HG03439 (cell line): Measurements from ENCODE around the gene HDAC9.

ENCODE experiments used
- ATAC-seq: cut with Tn5 transposase; IDR thresholded peaks from one replicate; pipeline ENCODE4 v1.9.1; 2021; ENCODE audit warnings: mild to moderate bottlenecking, moderate library complexity; ENCODE audit not compliant: unreplicated experiment

The HDAC9 gene

GRCh38 chr7:18873734-18874336 is 378.3 kb downstream of the HDAC9 start:
- ATAC-seq: no peak

- ATAC-seq: no peak
Observed at GRCh38 chr7:18874880-18875279, 379.3 kb downstream of the HDAC9 start.

DNA sequence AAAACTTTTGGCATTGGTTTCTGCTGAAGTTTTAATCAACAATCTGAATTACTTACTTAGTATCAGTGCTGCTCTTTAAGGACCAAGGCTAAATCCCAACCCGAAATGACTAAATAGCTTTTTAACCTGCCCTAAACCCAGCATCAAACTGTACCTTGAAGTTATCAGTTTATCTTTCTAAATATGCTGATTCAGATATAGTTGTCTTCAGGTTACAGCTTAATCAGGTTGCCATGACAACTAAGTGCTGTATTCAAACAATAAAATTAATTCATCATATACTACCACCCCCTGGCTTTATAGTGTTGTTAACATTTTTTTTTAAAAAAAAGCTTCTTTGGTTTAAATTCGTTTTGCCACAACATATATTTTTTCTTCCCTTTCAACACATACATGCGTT is 382.3 kb downstream of the HDAC9 start:
- no peak for ATAC-seq

DNA sequence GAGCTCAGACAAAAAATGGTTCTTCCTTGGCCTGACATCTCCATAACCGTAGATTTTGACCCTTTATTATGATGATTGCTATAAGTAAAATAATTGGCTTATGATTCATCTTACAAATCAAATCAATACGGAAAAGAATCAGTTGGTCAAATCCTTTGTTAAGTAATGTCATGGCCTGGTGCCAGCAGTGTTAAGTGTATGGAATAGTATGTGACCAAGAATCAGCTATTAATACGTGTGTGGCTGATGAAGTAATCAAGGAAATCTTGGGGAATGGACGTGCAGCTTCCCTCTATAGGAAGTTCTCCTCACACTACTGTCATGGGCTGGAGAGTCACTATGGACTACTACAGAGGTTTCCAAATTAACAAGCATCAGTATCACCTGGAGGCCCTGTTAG is 391.3 kb downstream of the HDAC9 start:
- no peak for ATAC-seq

GRCh38 chr7:18889436-18889835 is 393.9 kb downstream of the HDAC9 start:
- no peak for ATAC-seq

- ATAC-seq: no peak
Observed at GRCh38 chr7:18890134-18890533, 394.6 kb downstream of the HDAC9 start.

DNA sequence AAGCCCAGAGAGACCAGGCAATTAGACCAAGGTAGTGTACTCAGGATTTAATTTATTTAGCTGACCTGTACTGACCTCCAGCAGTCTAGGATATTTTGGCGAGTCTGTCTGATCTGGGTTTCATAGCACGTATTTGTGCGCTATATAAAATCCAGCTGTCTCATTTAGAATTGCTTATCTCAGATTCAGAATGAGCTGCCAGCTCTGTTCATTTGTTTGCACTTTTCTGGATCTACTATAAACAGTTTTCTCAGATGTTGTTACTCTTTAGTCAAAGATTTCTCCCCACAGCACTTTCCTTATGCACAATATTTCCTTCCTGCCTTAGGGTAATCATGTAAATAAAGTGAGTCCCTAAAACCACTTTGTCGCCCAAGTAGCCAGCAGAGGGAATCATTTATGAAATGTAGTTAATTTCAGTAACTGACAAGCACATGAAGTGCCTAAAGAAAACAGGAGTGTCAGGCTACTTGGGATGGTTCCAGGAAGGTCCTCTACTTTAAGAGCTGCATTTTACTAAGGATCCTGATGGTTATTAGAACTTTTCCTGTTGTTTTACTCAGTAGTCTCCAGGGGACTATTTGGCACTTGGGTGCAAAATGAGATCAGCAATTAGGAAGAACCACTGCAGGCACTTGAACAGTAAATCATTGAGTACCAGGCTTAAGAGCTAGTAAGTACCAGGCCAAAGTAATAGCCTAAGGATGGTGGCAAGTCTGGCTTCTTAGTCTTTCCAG is 395.5 kb downstream of the HDAC9 start:
- no peak for ATAC-seq

GRCh38 chr7:18893156-18893555 is 397.6 kb downstream of the HDAC9 start:
- no peak for ATAC-seq

- ATAC-seq: no peak
Observed at GRCh38 chr7:18894155-18894554, 398.6 kb downstream of the HDAC9 start.

- no peak for ATAC-seq
Observed at GRCh38 chr7:18895456-18895855, 399.9 kb downstream of the HDAC9 start.

DNA sequence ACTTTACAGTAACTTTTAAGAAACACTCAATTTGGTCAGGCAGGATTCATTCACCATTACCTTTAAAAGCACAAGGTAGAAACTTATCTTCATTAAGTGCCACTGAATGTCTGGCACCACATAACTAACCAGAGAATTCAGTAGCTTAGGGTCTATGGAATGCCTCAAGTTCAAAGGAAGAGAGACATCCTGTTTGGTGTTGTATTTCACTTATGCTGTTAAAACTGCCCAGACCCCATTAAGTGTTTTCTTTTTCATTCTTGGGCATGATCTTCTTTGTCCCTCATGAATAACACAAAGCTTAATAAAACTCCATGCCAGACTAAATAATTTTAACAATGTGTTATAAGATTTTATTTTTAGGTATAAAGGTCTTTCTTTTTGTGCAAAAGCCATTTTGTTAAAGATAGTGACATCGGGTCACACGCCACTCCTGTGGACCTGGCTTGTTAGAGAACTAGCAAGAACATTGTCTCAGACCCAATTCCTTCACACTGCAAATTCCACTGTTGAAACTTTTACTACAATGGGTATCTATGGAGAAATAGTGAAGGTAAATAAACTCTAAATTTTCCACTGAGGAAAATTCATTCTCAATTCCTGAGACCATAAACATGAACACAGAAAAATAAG is 400.9 kb downstream of the HDAC9 start:
- no peak for ATAC-seq

DNA sequence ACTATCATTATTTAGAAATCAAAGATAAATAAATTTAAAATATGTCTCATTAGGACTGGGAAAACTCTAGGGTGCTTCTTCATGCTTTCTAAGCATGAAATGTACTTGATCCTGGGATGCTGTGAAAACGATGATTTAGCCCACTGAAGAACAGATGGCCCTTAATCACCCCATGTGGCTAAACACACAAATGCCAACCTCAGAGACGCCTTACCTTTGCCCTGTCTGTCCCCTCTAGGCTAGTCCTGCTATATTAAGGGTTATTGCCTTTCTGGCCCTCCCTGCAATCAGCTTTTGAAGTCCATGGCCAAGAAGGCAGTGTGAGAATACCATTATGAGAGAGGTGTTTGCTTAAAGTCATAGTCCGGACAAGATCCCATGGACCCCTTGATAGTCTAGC is 404.7 kb downstream of the HDAC9 start:
- ATAC-seq: no peak

DNA sequence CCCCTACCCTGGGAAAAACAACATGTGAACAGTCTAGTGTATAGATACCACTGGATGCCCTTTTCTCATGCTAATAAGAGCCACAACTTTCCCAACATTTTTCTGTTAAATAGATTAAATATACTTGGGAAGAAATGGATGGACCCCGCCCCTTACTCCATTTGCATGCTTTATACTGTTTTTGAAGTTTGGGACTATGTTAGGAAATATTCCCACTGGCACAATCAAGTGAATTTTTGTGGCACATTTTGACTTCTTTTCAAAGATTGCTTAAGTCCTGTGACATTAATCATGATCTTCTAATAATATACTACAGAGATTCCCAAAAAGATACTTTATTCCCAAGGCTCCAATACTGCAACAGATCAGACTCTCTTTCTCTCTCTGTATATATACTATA is 405.3 kb downstream of the HDAC9 start:
- ATAC-seq: no peak

DNA sequence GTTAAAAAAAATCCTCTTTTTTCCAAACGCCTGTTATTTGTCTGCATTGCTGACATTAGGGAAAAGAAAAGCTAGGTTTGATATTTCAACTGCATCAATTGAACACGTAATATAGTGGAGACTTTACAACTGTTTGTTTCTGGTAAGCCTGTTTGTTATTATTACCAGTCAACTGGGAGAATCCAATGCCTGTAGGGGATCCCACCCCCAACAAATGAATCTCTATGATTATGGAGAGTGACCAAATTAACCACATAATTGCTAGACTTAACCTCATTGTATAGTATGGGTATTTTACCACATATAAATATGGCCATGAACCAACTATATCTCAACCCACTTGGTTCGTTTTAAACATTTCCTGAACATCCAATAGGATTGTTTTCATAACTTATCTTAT is 405.8 kb downstream of the HDAC9 start:
- no peak for ATAC-seq

GRCh38 chr7:18901982-18902421 is 406.5 kb downstream of the HDAC9 start:
- ATAC-seq: no peak

DNA sequence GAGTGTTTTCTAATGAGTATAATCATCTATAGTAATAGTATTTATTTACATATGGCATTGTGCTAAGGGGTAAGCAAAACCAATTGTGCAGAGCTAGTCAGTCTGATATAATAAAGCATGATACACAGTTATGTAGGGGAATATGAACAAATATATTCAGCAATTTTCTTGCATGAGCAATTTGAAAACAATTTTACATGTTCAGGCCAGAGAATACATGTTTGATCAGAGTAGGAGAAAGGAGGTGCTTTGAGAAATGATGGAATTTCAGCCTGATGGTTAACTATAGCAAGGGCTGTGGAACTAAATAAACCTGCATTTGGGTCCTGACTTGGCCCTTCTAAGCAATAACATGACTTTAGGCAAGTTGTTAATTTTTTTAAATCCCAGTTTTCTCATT is 407.3 kb downstream of the HDAC9 start:
- ATAC-seq: no peak

GRCh38 chr7:18903695-18904094 is 408.1 kb downstream of the HDAC9 start:
- no peak for ATAC-seq

DNA sequence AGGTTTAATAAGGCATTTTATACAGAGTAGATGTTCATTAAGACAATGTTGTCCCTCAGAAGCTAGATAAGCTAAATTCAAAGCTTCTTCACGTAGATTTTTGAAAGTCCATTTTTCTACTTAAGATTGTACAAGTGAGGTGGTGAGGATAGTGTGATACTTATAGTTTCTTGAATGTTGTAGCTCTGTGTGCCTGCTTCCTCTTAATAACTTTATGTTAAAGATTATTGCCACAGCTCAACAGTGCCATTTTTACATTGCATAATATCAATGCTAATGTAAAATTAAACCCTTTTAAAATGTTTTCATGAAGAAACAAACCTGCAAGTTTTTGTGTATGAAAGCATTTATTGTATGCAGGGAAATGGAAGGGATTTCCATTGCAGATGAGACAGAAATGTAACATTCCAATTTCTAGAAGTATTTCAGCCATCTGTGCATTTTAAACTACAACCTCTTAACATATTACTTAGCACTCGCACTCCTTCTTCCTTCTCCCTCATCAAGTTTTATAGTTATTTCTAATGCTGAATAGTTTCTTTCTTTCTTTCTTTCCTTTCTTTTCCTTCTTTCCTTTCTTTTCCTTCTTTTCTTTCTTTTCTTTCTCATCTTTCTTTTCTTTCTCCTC is 409.9 kb downstream of the HDAC9 start:
- ATAC-seq: no peak

- ATAC-seq: no peak
Observed at GRCh38 chr7:18906901-18907300, 411.4 kb downstream of the HDAC9 start.

- ATAC-seq: no peak
Observed at GRCh38 chr7:18913106-18913505, 417.6 kb downstream of the HDAC9 start.

DNA sequence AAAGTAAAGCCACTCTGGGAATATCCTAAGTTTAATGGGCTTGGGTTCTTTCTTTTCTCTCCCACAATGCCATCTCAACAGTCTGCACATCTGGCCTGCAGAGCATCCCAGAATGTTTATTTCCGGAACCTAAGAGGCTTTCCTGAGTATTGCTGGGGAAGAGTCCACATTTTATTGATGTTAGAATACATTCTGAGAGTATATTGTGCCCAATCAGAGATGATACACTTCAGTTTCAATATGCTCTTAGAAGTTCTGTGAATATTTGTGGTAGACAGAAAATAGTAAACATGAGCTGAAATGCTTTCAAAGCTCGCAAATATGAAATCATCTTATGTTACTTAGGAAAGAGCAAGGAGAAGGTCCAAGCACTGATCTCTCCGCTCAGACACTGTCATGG is 421.3 kb downstream of the HDAC9 start:
- ATAC-seq: no peak

DNA sequence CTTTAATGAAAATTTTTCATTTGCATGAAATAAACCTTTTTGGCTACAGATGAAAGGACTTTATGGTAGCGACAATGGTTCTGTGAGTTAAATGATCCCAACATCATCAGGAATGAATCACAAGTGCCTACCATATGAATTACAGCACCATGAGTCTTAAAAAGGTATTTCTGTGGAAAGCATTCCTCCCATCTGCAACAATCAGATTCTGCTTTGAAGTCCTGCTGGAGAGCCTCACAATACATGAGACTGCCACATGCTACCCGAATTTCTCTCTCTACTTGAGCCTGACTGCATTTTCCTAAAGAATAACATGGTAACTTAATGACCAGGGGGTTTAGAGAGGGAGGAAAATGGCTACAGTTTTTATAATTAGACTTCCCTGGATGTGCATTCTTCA is 431.6 kb downstream of the HDAC9 start:
- ATAC-seq: no peak
